ENCODE data around the gene ZNF169.
"Not testable (repeated sequence)": the region's sequence is repeated elsewhere in the genome, so short reads cannot be mapped to it uniquely, and the experiment has no call there.

ZNF169 gene

DNA sequence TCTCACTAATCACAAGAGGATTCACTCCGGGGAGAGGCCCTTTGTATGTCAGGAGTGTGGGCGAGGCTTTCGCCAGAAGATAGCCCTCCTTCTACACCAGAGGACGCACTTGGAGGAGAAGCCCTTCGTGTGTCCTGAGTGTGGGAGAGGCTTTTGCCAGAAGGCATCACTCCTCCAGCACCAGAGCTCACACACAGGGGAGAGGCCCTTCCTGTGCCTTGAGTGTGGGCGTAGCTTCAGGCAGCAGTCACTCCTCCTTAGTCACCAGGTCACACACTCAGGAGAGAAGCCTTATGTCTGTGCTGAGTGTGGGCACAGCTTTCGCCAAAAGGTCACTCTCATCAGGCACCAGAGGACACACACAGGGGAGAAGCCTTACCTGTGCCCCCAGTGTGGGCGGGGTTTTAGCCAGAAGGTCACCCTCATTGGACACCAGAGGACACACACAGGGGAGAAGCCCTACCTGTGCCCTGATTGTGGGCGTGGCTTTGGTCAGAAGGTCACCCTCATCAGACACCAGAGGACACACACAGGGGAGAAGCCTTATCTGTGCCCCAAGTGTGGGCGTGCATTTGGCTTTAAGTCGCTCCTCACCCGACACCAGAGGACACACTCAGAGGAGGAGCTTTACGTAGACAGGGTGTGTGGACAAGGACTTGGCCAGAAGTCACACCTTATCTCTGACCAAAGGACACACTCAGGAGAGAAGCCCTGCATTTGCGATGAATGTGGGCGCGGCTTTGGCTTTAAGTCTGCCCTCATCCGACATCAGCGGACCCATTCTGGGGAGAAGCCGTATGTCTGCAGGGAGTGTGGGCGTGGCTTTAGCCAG lies 41.6 kb downstream of the ZNF169 start:
- CTCF ChIA-PET, result no interaction called here
- TF ChIP-seq SP1 (IDR thresholded peaks at IDR 0.05) (no peak), SUZ12 (IDR thresholded peaks at IDR 0.05) (no peak), HDGF (IDR thresholded peaks at IDR 0.05; ENCODE audit: borderline replicate concordance) (no peak), CTBP1 (IDR thresholded peaks at IDR 0.05; ENCODE audit: borderline replicate concordance) (no peak), TARDBP (IDR thresholded peaks at IDR 0.05) (no peak), NFRKB (IDR thresholded peaks at IDR 0.05) (no peak), ELF4 (IDR thresholded peaks at IDR 0.05) (no peak), FOXA1 (IDR thresholded peaks at IDR 0.05) (no peak), ARNT (IDR thresholded peaks at IDR 0.05) (no peak), ZNF384 (IDR thresholded peaks at IDR 0.05) (no peak), FOXM1 (IDR thresholded peaks at IDR 0.05; ENCODE audit: borderline replicate concordance) (no peak), LEF1 (IDR thresholded peaks at IDR 0.05; ENCODE audit: borderline replicate concordance) (no peak), BHLHE40 (IDR thresholded peaks at IDR 0.05; ENCODE audit: borderline replicate concordance) (no peak), L3MBTL2 (conservative IDR thresholded peaks at IDR 0.05) (no peak), FOXK2 (IDR thresholded peaks at IDR 0.05) (no peak)
- TF ChIP-seq, protein P1, sequence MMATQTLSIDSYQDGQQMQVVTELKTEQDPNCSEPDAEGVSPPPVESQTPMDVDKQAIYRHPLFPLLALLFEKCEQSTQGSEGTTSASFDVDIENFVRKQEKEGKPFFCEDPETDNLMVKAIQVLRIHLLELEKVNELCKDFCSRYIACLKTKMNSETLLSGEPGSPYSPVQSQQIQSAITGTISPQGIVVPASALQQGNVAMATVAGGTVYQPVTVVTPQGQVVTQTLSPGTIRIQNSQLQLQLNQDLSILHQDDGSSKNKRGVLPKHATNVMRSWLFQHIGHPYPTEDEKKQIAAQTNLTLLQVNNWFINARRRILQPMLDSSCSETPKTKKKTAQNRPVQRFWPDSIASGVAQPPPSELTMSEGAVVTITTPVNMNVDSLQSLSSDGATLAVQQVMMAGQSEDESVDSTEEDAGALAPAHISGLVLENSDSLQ (IDR thresholded peaks at IDR 0.05), result no peak
- no peak for DNase-seq (ENCODE audit: extremely low spot score)
- POLR2A ChIA-PET, result no interaction called here

- TF ChIP-seq ARNT (IDR thresholded peaks at IDR 0.05), result no peak
- no peak for TF ChIP-seq TARDBP (IDR thresholded peaks at IDR 0.05)
- TF ChIP-seq FOXA1 (IDR thresholded peaks at IDR 0.05), result no peak
- TF ChIP-seq ZNF384 (IDR thresholded peaks at IDR 0.05), result no peak
- TF ChIP-seq LEF1 (IDR thresholded peaks at IDR 0.05; ENCODE audit: borderline replicate concordance), result no peak
- TF ChIP-seq FOXM1 (IDR thresholded peaks at IDR 0.05; ENCODE audit: borderline replicate concordance), result no peak
- TF ChIP-seq, protein P1 (IDR thresholded peaks at IDR 0.05), result no peak
- no peak for DNase-seq (ENCODE audit: extremely low spot score)
- POLR2A ChIA-PET, result no interaction called here
- CTCF ChIA-PET, result no interaction called here
Observed at GRCh38 chr9:94301583-94301982, 42.5 kb downstream of the ZNF169 start.

DNA sequence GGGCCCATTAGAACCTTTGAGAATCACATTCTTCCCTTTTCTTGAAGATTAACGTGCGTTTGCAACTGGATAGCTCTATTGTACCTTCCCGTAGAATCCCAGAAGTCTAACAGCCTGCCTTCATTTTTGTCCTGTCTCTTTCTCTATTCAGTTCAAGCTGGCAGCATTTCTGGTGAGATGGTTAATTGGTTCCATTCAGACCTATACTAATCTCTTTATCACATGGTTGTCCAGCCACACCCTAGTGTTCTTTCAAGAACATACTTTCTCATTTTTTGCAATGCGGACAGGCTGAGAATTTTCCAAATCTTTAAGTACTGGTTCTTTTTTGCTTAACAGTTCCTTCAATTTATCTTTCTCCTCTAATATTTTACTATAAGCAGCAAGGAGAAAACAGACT lies 43.3 kb downstream of the ZNF169 start:
- POLR2A ChIA-PET, result interaction anchor here (0.6 kb wide), 1 partner anchor 44 kb away, joined by 3 read pairs; no protein-coding TSS in a partner anchor
- DNase-seq (ENCODE audit: extremely low spot score), result no peak
- CTCF ChIA-PET, result no interaction called here
- TF ChIP-seq CTBP1 (IDR thresholded peaks at IDR 0.05; ENCODE audit: borderline replicate concordance) (no peak), FOXK2 (IDR thresholded peaks at IDR 0.05) (no peak), SP1 (IDR thresholded peaks at IDR 0.05) (no peak)

DNA sequence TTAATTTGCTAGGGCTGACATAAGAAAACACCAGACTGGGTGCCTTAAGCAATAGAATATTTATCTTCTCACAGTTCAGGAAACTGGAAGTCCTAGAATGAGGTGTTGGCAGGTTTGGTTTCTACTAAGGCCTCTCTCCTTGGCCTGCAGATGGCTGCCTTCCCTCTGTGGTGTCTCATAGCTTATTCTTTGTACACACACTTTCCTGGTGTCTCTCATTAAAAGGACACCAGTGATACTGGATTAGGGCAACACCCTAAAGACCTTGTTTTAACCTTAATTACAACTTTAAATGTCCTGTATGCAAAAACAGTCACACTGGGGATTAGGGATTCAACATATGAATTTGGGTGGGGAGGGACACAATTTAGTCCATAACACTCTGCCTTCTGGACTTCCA lies 44.2 kb downstream of the ZNF169 start:
- CTCF ChIA-PET, result no interaction called here
- TF ChIP-seq TARDBP (IDR thresholded peaks at IDR 0.05) (no peak), ZNF384 (IDR thresholded peaks at IDR 0.05) (no peak), FOXM1 (IDR thresholded peaks at IDR 0.05; ENCODE audit: borderline replicate concordance) (no peak)
- POLR2A ChIA-PET, result interaction anchor here (0.6 kb wide), 1 partner anchor 45 kb away, joined by 3 read pairs; no protein-coding TSS in a partner anchor
- no peak for DNase-seq (ENCODE audit: extremely low spot score)

- CTCF ChIA-PET; POLR2A ChIA-PET; DNase-seq (ENCODE audit: extremely low spot score): not testable (repeated sequence)
Observed at GRCh38 chr9:94315034-94315984, 56.2 kb downstream of the ZNF169 start.

GRCh38 chr9:94316236-94316635 lies 57.1 kb downstream of the ZNF169 start:
- CTCF ChIA-PET; POLR2A ChIA-PET; DNase-seq (ENCODE audit: extremely low spot score): not testable (repeated sequence)

DNA sequence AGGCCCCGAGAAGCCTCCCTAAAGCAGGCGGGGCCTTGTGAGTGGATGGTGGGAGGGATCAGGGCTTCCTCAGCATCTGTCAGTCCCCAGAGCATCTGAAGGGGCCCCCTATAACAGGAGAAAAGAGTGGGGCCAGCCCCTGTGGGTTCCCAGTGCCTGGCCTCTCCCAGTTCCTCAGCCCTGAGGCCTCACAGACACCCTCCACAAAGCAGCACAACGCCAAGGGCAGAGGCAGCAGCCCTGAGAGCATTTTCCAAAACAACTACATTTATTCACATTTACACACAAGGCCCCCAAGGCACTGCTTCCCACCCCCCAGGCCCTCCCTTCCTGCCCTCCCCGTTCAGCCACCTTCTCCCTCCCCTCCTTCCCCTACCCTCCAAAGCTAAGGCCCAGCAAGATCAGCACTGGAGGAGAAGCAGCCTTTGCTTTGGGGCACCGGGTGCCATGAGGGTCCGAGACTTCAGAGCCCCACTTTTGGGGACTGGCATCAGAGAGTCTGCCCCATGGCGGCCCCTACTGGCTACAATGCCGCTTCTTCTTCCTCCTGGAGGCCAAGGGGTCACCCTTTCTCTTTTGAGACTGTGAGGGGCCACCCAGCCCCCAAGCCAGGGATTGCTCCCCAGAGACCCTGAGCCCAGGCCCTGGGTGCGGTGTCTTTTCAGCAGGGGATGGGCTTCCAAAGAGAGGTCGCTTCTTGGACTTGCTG lies 59.0 kb downstream of the ZNF169 start:
- CTCF ChIA-PET; POLR2A ChIA-PET; DNase-seq (ENCODE audit: extremely low spot score): not testable (repeated sequence)

DNA sequence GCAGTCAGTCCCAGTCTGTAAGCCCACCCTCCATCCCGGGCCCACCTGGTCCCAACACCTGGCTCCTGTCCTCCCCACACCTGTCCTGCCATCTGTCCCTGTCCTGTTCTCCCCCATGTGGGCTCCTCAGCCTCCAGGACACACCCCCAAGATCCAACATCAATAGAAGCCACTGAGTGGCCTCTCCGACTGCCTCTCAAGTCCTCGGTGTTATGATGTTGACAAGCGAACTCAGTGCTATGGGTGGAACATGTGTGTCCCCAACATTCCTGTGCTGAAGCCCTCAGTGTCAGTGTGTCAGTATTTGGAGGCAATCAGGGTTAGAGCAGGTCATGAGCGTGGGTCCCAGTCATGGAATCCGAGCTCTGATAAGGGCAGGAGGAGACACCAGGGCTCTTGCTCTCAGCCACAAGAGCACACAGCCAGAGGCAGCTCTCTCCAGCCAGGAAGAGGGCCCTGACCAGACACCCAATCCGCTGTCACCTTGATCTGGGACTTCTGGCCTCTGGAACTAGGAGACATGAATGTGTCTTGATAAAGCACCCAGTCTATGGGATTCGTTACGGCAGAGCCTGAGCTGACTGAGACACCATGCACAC lies 63.3 kb downstream of the ZNF169 start:
- DNase-seq (ENCODE audit: extremely low spot score); CTCF ChIA-PET; POLR2A ChIA-PET: not testable (repeated sequence)

DNA sequence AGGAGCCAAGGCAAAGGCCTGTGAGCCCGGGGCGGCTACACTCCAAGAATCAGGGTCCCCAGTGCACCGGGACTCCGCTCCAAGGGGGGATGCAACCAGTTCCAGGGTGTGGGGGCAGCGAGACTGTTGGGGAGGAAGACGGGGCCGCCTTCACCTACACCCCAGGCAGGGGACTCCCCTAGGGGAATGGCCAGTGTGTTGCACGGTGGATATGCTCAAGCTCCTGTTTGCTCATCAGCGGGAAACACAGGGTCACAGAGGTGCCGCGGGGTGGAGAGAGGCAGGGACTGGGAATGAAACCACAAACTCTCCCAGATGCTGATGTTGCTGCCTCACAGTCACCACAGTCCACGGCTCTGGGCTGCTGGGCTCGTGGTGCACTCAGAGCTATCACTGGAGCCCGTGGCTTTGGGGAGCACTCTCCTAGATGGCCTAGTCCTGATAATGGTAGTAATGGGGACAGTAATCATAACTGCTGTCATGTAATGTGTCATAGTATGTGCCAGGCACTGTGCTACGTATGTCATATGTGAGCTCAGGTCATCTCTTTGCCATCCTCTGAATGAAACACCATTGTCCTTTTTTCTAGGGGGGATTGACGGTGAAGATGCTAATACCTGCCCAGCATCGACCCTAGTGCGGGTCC lies 64.2 kb downstream of the ZNF169 start:
- CTCF ChIA-PET; DNase-seq (ENCODE audit: extremely low spot score); POLR2A ChIA-PET: not testable (repeated sequence)

DNA sequence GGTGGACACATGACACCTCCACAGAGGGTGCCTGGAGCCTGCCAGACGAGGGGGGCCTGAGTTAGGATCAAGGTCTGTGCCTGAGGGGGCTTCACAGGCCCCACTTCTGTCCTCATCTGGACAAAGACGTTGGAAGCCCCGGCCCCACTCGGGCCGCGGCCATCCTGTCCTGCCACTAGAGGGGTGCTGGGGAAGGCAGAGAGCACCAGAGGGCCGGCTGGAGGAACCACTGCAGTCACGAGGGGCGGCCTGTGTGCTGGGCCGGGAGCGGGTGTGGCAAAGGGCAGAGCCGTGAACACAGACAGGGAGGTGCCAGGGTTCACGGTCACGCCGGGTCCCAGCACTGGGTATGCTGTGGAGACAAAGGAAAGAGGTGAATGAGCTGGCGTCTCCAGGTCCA lies 66.5 kb downstream of the ZNF169 start:
- CTCF ChIA-PET; DNase-seq (ENCODE audit: extremely low spot score); POLR2A ChIA-PET: not testable (repeated sequence)

GRCh38 chr9:94328544-94328943 lies 69.4 kb downstream of the ZNF169 start, which contains the start of gene NUTM2F:
TSS of gene NUTM2F (minus strand) at chr9:94328644. CDS start at chr9:94328623, 21 bp downstream.
- POLR2A ChIA-PET; DNase-seq (ENCODE audit: extremely low spot score); CTCF ChIA-PET: not testable (repeated sequence)
